ENCODE measurements around the gene E2F3. TPM values are rescaled to one million over a fixed set of nuclear protein-coding genes. Genes with fewer than 3 reads are reported as not detected.

Gene E2F3
- total RNA-seq, 1 experiment from 2014 or later = 30.2 TPM

DNA sequence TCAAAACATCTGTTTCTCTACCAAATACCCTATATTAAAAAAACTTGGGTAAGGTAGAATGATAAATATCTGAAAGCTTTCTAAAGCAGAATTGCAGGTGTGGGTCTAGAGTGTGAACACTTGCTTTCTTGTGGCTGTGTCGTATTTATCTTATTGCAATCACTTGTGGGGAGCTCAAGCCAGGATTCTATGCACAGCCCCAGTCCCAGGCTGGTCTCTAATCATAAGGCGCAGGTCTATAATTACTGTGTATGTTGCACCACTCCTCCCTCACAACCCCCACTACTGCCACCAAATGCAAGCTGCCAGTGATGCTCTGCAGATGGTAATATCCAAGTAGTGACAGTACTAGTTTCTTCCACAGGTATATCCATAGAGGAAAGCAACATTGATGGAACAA is 2.2 kb upstream of the E2F3 start:
- H3K36me3 Mint-ChIP-seq = 0 out of 2 replicates have a peak, but pooled peaks cover 3% of the 10 kb centered on the region
- POLR2A ChIA-PET = no interaction called here

GRCh38 chr6:20400456-20401204 is 1.0 kb upstream of the E2F3 start:
- peak overlapping the region; percentile 97 for H3K27ac Mint-ChIP-seq
- H3K4me1 Mint-ChIP-seq = peaks cover 15% of the 10 kb centered on the region
- peak; percentile 13; the same call in 1 of the 2 replicates for TF ChIP-seq CTCF (IDR thresholded peaks at IDR 0.05)
- no peak for TF ChIP-seq CREM (CRISPR knock-in tag; IDR thresholded peaks at IDR 0.05)
- DNase-seq (ENCODE audit: low spot score) = no peak
- peak overlapping the region; percentile 96 for H3K4me3 Mint-ChIP-seq
- ATAC-seq = no peak
- H3K9me3 Mint-ChIP-seq = no peaks in the 10 kb centered on the region
- CTCF ChIA-PET = interaction anchor here (0.6 to 1.7 kb wide), 9 partner anchors 9 to 308 kb away, joined by 3 to 6 read pairs (median 4); no protein-coding TSS in a partner anchor
- peaks cover 4% of the 10 kb centered on the region for H3K27me3 Mint-ChIP-seq (ENCODE audit: low read depth)
- POLR2A ChIA-PET = interaction anchor here (0.7 kb wide), 1 partner anchor 103 kb away, joined by 3 read pairs; no protein-coding TSS in a partner anchor
- H3K36me3 Mint-ChIP-seq = peaks cover 8% of the 10 kb centered on the region

More for the DNA sequence above, 2.2 kb upstream of the E2F3 start:
- Mint-ChIP-seq H3K4me1 (peaks cover 6% of the 10 kb centered on the region), H3K27ac (no peak overlapping the region), H3K4me3 (no peak overlapping the region), H3K9me3 (no peaks in the 10 kb centered on the region), H3K27me3 (ENCODE audit: low read depth) (peaks cover 4% of the 10 kb centered on the region)
- DNase-seq (ENCODE audit: low spot score) (no peak), ATAC-seq (no peak)
- no peak for TF ChIP-seq OVOL2 (CRISPR knock-in tag; IDR thresholded peaks at IDR 0.05; ENCODE audit: borderline replicate concordance)
- TF ChIP-seq JAZF1 (CRISPR knock-in tag; IDR thresholded peaks at IDR 0.05) = no peak
- TF ChIP-seq ZNF317 (CRISPR knock-in tag; IDR thresholded peaks at IDR 0.05; ENCODE audit: borderline replicate concordance, low read depth) = no peak
- TF ChIP-seq, protein P1, sequence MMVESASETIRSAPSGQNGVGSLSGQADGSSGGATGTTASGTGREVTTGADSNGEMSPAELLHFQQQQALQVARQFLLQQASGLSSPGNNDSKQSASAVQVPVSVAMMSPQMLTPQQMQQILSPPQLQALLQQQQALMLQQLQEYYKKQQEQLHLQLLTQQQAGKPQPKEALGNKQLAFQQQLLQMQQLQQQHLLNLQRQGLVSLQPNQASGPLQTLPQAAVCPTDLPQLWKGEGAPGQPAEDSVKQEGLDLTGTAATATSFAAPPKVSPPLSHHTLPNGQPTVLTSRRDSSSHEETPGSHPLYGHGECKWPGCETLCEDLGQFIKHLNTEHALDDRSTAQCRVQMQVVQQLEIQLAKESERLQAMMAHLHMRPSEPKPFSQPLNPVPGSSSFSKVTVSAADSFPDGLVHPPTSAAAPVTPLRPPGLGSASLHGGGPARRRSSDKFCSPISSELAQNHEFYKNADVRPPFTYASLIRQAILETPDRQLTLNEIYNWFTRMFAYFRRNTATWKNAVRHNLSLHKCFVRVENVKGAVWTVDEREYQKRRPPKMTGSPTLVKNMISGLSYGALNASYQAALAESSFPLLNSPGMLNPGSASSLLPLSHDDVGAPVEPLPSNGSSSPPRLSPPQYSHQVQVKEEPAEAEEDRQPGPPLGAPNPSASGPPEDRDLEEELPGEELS (CRISPR knock-in tag; IDR thresholded peaks at IDR 0.05) = no peak
- TF ChIP-seq, protein P2, sequence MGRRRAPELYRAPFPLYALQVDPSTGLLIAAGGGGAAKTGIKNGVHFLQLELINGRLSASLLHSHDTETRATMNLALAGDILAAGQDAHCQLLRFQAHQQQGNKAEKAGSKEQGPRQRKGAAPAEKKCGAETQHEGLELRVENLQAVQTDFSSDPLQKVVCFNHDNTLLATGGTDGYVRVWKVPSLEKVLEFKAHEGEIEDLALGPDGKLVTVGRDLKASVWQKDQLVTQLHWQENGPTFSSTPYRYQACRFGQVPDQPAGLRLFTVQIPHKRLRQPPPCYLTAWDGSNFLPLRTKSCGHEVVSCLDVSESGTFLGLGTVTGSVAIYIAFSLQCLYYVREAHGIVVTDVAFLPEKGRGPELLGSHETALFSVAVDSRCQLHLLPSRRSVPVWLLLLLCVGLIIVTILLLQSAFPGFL (CRISPR knock-in tag; IDR thresholded peaks at IDR 0.05; ENCODE audit: borderline replicate concordance) = no peak
- no peak for TF ChIP-seq CBFB (CRISPR knock-in tag; IDR thresholded peaks at IDR 0.05; ENCODE audit: low read depth)
- no peak for TF ChIP-seq SMAD4 (CRISPR knock-in tag; IDR thresholded peaks at IDR 0.05)
- TF ChIP-seq ZNF671 (CRISPR knock-in tag; IDR thresholded peaks at IDR 0.05) = no peak
- TF ChIP-seq, protein P3, sequence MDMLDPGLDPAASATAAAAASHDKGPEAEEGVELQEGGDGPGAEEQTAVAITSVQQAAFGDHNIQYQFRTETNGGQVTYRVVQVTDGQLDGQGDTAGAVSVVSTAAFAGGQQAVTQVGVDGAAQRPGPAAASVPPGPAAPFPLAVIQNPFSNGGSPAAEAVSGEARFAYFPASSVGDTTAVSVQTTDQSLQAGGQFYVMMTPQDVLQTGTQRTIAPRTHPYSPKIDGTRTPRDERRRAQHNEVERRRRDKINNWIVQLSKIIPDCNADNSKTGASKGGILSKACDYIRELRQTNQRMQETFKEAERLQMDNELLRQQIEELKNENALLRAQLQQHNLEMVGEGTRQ (CRISPR knock-in tag; IDR thresholded peaks at IDR 0.05) = no peak
- no peak for TF ChIP-seq TP53 (CRISPR knock-in tag; IDR thresholded peaks at IDR 0.05)
- TF ChIP-seq IRF1 (CRISPR knock-in tag; IDR thresholded peaks at IDR 0.05) = no peak
- TF ChIP-seq ZNF263 (CRISPR knock-in tag; IDR thresholded peaks at IDR 0.05; ENCODE audit: low read depth) = no peak
- CTCF ChIA-PET = interaction anchor here (1.0 to 1.7 kb wide), 3 partner anchors 22 to 151 kb away, joined by 3 to 6 read pairs (median 4); no protein-coding TSS in a partner anchor

DNA sequence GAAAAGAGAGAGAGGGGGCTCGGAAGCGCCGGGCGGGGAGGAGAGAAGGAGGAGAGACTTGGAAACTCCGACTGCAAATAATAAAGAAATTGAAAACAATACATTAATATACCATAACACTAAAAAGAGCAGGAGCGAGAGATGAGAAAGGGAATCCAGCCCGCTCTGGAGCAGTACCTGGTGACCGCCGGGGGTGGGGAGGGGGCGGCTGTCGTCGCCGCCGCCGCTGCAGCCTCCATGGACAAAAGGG is 338 bp downstream of the E2F3 start:
- H3K9me3 Mint-ChIP-seq = no peaks in the 10 kb centered on the region
- DNase-seq (ENCODE audit: low spot score) (no peak), ATAC-seq (no peak)
- H3K36me3 Mint-ChIP-seq = peaks cover 17% of the 10 kb centered on the region
- peak overlapping the region; percentile 96 for H3K4me3 Mint-ChIP-seq
- H3K27ac Mint-ChIP-seq = peak overlapping the region; percentile 84
- peaks cover 25% of the 10 kb centered on the region for H3K4me1 Mint-ChIP-seq
- no peak for TF ChIP-seq NR3C1 (CRISPR knock-in tag; conservative IDR thresholded peaks at IDR 0.05; ENCODE audit: low read depth)
- TF ChIP-seq, protein P4, sequence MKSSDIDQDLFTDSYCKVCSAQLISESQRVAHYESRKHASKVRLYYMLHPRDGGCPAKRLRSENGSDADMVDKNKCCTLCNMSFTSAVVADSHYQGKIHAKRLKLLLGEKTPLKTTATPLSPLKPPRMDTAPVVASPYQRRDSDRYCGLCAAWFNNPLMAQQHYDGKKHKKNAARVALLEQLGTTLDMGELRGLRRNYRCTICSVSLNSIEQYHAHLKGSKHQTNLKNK (CRISPR knock-in tag; IDR thresholded peaks at IDR 0.05) = no peak
- TF ChIP-seq TEAD1 (CRISPR knock-in tag; IDR thresholded peaks at IDR 0.05) = no peak
- 0 out of 2 replicates have a peak, but pooled peaks have one; percentile 9 for TF ChIP-seq JUN (CRISPR knock-in tag; IDR thresholded peaks at IDR 0.05)
- ChIA-PET POLR2A (no interaction called here), CTCF (no interaction called here)
- peaks cover 4% of the 10 kb centered on the region for H3K27me3 Mint-ChIP-seq (ENCODE audit: low read depth)

Data from WTC11 (cell line).